WTC11 (cell line): Measurements from ENCODE around the gene ZMIZ1.

ENCODE experiments used
- CTCF ChIP-seq: fragments of 200-600 bp; IDR thresholded peaks from 2 replicates; pipeline ENCODE4 v1.8.0; 2022; ENCODE audit warnings: antibody characterized with exemption
- TF ChIP-seq, protein P1 (sequence below): fragments of 250-450 bp; sonication (Bioruptor Pico); IDR thresholded peaks from 2 replicates; pipeline ENCODE4 v1.9.0; 2021; ENCODE audit warnings: moderate library complexity, mild to moderate bottlenecking, inconsistent platforms, borderline replicate concordance

DNA sequence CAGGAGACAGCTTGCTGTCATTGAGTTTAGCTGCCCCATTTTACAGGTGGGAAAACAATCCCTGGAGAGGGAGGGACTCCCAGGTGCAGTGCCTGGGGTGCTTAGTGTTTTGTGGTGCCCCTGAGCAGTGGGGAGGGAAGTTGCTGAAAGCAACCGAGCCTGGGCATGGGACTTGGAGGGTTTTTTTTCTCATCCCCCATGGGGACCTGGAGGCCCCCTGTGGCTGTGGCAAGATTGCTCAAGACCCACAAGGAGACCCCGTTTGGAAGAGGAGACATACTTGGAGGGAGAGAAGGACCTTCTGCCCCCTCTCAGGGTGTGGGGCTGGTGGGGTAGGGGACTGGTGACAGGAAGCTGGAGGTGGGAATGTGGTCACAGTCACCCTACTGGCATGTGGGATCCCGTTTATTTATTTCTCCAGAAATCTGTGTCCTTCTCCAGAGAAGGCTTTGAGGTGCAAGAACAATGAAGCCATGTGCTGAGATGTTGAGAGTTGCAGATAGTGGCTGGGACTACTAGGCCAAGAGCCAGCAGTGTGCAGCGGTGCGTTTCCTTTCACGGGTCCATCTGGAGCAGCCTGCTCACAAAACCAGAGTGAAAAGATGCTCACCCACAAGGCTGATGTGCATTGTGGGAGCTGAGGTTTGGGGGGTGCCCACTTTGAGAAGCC, 21.5 kb downstream of the ZMIZ1 start:
- no peak for TF ChIP-seq CTCF
- TF ChIP-seq, protein P1, sequence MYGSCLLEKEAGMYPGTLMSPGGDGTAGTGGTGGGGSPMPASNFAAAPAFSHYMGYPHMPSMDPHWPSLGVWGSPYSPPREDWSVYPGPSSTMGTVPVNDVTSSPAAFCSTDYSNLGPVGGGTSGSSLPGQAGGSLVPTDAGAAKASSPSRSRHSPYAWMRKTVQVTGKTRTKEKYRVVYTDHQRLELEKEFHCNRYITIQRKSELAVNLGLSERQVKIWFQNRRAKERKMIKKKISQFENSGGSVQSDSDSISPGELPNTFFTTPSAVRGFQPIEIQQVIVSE (CRISPR knock-in tag) = no peak
